Immature natural killer cell (primary cell): Measurements from ENCODE around the gene APMAP. TPM values are rescaled to one million over a fixed set of nuclear protein-coding genes. Genes with fewer than 3 reads are reported as not detected.

Experiments used
- DNase-seq, 3 donors: peaks; one replicate each; pipeline ENCODE4 v3.0.0; 2022; ENCODE audit warnings: mixed read lengths in 1 of 3
- H3K27ac Mint-ChIP-seq, 6 donors: one replicate each; pipeline ENCODE4 v1.8.0; 2020; ENCODE audit warnings: mixed read lengths in 6 of 6, mild to moderate bottlenecking in 5 of 6, inconsistent platforms in 4 of 6, moderate library complexity in 3 of 6
- H3K27me3 Mint-ChIP-seq, 3 donors: one replicate each; pipeline ENCODE4 v1.8.0; 2020 to 2021; ENCODE audit warnings: low read depth in 3 of 3, mild to moderate bottlenecking in 3 of 3, mixed read lengths in 3 of 3, moderate library complexity in 3 of 3, inconsistent platforms in 1 of 3
- H3K36me3 Mint-ChIP-seq, 3 donors: one replicate each; pipeline ENCODE4 v1.8.0; 2020; ENCODE audit warnings: mixed read lengths in 3 of 3, inconsistent platforms in 2 of 3, mild to moderate bottlenecking in 2 of 3
- H3K4me1 Mint-ChIP-seq, 2 donors: one replicate each; pipeline ENCODE4 v1.8.0; 2020; ENCODE audit warnings: inconsistent platforms in 2 of 2, mild to moderate bottlenecking in 2 of 2, mixed read lengths in 2 of 2, moderate library complexity in 1 of 2
- H3K4me3 Mint-ChIP-seq, 5 donors: one replicate each; pipeline ENCODE4 v1.8.0; 2020; ENCODE audit warnings: mild to moderate bottlenecking in 5 of 5, mixed read lengths in 5 of 5, inconsistent platforms in 3 of 5, moderate library complexity in 3 of 5
- H3K9me3 Mint-ChIP-seq, 6 donors: one replicate each; pipeline ENCODE4 v1.8.0; 2020; ENCODE audit warnings: mild to moderate bottlenecking in 6 of 6, mixed read lengths in 6 of 6, inconsistent platforms in 4 of 6, moderate library complexity in 3 of 6
- polyA plus RNA-seq, 3 donors: library from polyadenylated mRNA; unstranded; fragments of 300-500 nt; fragmentation: Illumina TruSeq; gene quantifications; one replicate each; pipeline ENCODE4 v1.2.3, GENCODE V29; 2021

The APMAP gene
- polyA plus RNA-seq, 3 donors from 2014 or later, result 649 to 1,111 (median 667) TPM

DNA sequence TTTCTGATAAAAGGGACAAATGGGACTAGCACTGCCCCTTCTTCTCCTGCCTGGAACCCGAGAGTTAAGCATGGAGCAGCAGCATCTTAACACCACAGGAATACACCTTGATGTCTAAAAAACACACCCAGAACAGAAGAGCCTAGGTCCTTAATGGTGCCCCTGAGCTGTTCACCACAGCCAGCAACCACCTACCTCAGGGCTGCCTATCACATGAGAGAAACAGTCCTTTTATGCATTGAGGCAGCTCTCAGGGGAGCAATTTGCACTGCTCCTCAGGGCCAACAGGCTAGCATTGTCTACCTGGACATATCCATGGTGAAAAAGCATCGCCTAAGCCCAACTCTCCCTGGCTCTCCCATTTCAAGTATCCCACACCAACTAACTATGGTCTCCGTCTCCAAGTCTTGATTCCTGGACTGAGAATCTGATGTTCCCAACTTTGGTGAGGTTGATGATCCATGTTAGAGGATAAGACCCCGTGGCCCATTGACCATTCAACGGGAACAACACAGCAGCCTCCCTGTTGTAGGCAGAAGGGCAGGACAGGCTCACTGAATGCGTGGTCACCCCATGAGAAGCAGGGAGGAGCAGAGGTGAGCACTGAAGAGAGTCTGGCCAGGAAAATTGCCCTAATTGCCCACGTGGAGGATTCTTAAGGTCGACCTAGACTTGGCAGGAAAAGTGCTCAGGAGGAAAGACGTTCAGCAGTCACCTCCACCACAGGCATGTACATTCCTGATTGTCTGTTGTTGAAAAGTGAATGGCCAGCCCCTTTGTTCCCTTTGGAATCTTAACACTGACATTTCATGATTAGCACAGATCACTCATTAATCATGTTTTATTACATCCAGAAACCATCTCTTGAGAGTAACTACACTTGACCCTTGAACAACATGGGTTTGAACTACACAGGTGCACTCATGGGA is 4.2 kb upstream of the APMAP start:
- Mint-ChIP-seq H3K36me3 (peaks cover 4 to 8% (median 4%) of the 10 kb centered on the region in 3 donors), H3K27me3 (peaks cover 8 to 20% (median 14%) of the 10 kb centered on the region in 3 donors), H3K9me3 (no peaks in the 10 kb centered on the region), H3K27ac (peak overlapping the region in 1 of 6 donors; percentile 65), H3K4me3 (no peak overlapping the region), H3K4me1 (peaks cover 28 to 38% of the 10 kb centered on the region in 2 donors)
- no peak for DNase-seq

DNA sequence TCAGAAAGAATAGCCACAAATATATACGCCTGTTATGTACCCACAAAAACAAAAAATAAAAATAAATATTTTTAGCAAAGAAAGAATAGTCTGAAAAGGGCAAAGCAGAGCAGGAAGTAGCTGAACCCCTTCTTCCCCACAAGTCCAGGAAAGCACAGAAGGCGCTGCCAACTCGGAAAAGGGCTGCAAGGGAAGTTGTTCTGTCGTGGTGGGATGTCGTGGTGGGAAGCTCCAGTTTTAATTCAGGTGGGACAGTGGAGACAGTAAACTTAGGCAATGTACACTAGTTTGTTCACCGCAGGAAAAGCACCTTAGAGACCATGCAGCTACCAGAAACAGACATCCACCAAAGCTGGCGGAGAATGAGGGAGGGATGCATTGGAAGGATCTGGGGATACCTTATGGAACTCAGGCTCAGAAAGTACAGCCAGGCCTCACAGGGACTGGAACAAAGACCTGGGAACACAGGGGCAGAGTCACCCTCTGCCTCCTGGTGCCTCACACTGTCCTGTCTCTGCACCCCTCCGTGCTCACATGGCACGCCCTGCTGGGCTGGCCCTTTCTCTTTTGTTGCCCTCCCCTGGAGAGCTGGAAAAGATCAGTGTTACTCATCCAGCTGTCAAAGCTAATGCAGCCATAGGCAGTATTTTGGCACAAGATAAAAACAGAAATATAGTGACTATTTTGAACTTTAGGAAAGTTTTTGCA is 3.3 kb upstream of the APMAP start:
- Mint-ChIP-seq H3K9me3 (no peaks in the 10 kb centered on the region), H3K27ac (peak overlapping the region in 1 of 6 donors; percentile 65), H3K4me3 (no peak overlapping the region), H3K36me3 (peaks cover 4 to 7% (median 4%) of the 10 kb centered on the region in 3 donors), H3K27me3 (peaks cover 8 to 28% (median 21%) of the 10 kb centered on the region in 3 donors), H3K4me1 (peaks cover 35 to 46% of the 10 kb centered on the region in 2 donors)
- no peak for DNase-seq

DNA sequence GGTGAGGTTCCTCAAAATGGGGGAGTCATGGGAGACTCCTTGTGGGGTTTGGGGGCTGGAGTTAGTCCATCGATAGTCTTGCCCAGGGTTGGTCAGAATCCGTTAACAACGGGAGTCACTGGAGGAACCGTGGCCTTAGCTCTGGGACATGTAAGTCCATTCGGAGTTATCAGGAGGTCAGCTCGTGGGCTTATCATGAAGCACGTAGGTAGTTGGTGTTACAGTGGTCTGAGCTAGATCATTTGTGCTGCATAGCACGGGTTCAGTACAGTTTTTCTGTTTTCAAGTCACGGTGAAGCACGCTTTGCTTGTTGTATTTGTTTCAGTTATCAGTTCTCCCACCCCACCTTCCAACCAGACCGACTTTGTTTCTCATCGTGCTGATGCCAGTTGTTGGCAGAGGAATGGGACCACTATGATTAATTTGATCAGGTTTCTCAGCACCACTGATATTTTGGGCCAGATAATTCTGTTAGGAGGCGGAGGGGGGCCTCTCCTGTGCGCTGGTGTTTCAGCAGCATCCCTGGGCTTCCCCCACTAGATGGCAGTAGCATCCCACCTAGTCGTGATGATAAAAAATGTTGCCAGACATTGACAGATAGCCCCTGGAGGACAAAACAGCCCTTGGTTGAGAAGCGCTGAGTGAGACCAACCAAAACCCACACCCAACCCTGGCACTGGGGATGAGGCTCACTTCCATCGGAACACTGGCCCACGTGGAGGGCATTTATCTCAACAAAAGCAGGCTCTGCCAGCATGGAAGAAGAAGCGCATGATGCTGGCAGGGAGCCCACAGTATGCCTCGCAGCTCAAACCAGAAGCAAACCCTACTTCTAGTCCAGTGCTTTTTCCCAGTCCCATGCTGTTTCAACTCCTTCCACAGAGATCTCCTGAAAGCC is 2.2 kb upstream of the APMAP start:
- Mint-ChIP-seq H3K27ac (peak overlapping the region; percentile 41 to 100 (median 95)), H3K4me1 (peaks cover 47 to 51% of the 10 kb centered on the region in 2 donors), H3K4me3 (peak overlapping the region in 3 of 5 donors; percentile 55 to 73 (median 63)), H3K36me3 (peaks cover 0 to 7% (median 3%) of the 10 kb centered on the region in 3 donors), H3K9me3 (no peaks in the 10 kb centered on the region), H3K27me3 (peaks cover 8 to 30% (median 21%) of the 10 kb centered on the region in 3 donors)
- DNase-seq, result peak; percentile 83 to 86 (median 85)

DNA sequence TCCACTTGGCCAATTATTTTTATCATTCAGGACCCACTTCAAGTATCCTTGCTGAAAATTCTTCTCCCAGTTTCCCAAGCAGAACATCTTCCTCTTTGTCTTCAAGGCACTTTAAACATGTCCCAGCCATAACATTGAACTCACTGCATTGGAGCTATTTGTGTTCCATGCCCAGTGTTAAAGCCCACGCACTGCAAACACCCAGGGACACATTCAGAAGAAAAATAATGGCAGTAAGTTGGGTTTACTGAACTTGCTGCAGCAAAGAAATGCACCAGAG is 1.6 kb upstream of the APMAP start:
- peaks cover 0 to 9% (median 3%) of the 10 kb centered on the region in 3 donors for H3K36me3 Mint-ChIP-seq
- H3K27me3 Mint-ChIP-seq, result peaks cover 8 to 34% (median 24%) of the 10 kb centered on the region in 3 donors
- H3K9me3 Mint-ChIP-seq, result no peaks in the 10 kb centered on the region
- no peak for DNase-seq
- peak overlapping the region; percentile 18 to 73 (median 62) for H3K4me3 Mint-ChIP-seq
- H3K4me1 Mint-ChIP-seq, result peaks cover 53 to 57% of the 10 kb centered on the region in 2 donors
- peak overlapping the region; percentile 41 to 100 (median 95) for H3K27ac Mint-ChIP-seq

DNA sequence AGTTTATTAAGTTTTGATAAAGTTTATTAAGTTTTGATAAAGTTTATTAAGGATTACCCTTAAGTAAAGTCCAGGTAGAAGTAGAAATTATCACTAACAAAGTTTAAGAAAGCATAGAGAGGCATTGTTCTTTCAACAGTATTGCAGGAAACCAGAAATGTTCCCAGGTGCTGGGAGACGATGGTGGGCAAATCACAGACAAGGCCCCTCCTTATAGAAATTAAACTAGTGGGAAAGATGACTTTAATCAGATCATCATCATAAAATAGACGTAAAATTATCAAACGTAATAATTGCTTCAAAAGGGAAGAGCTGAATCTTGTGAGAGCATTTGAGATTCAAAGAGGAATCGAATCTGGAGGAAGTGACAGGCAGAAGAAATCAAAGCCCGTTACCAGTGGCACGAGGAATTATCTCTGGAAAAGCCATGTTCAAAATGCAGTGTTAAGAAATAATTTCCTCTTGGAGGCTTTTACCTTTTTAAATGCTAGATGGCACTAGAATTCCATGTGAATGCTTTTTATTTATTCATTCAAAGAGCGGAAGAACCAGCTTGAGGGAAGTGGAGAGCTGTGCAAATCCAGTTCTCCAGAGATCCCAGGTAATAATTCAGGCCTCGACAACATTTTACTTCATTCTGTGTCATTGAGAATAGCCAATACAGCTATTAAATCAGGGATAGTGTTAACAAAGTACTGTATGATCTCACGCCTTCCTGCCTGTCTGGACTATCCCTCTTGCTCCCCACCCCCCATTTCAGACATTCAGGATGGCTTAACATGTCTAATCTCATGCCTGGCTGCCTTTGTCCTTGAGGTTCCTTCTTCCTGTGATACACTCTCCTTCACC is 1.0 kb upstream of the APMAP start:
- peak overlapping the region; percentile 91 to 100 (median 99) for H3K4me3 Mint-ChIP-seq
- peaks cover 58 to 63% of the 10 kb centered on the region in 2 donors for H3K4me1 Mint-ChIP-seq
- H3K36me3 Mint-ChIP-seq, result peaks cover 0 to 11% (median 3%) of the 10 kb centered on the region in 3 donors
- no peaks in the 10 kb centered on the region for H3K9me3 Mint-ChIP-seq
- H3K27ac Mint-ChIP-seq, result peak overlapping the region; percentile 95 to 100 (median 98)
- peaks cover 10 to 39% (median 24%) of the 10 kb centered on the region in 3 donors for H3K27me3 Mint-ChIP-seq
- DNase-seq, result no peak

DNA sequence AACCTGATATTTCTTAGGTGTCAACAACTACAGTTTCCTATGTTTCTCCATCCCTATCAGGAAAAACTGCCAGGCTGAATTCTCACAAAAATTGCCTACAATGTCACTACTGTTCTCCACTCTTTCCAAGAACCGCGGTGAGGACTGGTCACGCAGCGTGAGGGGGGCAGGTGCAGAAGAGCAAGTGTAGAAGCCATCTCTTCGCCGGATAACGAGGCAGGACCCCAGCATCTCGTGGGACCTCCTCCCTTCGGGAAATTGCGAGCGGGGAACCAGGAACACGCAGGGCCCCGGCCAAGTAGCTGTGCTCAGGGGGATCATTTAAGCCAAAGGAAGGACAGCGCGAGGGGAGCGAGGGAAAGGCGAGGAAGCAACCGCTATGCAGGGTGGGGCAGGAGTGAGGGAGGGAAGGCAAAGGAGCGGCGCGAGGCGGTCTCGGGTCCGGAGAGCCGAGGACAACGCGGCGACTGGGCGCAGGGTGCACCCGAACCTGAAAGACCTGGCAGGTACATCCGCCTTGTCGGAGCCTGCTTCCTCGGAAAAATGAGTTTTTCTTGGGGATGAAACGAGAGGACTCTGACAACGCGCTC is 559 bp downstream of the APMAP start:
- H3K36me3 Mint-ChIP-seq, result peaks cover 0 to 12% (median 3%) of the 10 kb centered on the region in 3 donors
- no peak for DNase-seq
- H3K27ac Mint-ChIP-seq, result peak overlapping the region; percentile 95 to 100 (median 98)
- peaks cover 74 to 78% of the 10 kb centered on the region in 2 donors for H3K4me1 Mint-ChIP-seq
- H3K9me3 Mint-ChIP-seq, result no peaks in the 10 kb centered on the region
- H3K4me3 Mint-ChIP-seq, result peak overlapping the region; percentile 91 to 100 (median 99)
- H3K27me3 Mint-ChIP-seq, result peaks cover 10 to 42% (median 27%) of the 10 kb centered on the region in 3 donors

DNA sequence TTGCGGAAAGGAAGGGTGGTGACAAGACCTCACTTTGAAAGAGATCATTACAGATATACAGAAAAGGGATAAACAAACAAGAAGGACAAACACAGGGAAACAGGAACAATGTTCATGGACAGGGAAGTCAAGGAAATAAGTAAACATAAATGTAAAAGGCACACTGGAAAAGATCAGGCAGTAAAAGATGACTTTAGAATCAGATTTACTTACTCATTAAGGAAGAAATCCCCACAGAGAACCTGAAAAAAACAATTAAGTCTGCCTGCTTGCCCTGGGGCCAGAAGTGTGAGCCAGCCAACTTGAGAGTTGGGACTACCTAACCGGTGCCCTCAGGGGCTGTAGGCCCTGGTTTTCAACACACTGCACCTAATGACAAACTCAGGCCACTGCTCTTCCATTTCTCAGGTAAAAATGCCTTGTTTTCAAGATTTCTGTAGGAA is 1.7 kb downstream of the APMAP start:
- DNase-seq, result no peak
- Mint-ChIP-seq H3K9me3 (no peaks in the 10 kb centered on the region), H3K4me3 (peak overlapping the region; percentile 91 to 100 (median 99)), H3K36me3 (peaks cover 0 to 12% (median 3%) of the 10 kb centered on the region in 3 donors), H3K27ac (peak overlapping the region; percentile 95 to 100 (median 98)), H3K27me3 (peaks cover 10 to 46% (median 29%) of the 10 kb centered on the region in 3 donors), H3K4me1 (peaks cover 85 to 90% of the 10 kb centered on the region in 2 donors)

DNA sequence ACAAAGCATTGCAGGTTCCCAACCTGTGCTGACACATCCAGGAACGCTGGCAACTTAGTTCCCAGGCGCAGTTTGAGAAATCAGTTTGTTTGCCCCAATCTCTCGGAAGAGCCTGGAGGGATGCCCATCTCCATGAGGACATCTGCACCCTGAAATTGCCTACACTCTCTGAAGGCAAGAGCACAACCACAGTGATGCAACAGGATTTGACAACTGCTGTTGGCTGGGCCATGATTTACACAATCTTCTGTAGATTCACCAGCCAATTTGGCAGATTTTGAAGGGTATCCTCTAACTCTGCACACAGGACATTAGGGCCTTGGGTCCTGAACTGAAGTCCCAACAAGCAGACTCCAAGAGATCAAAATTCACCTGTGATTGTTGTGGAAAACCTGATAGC is 3.4 kb downstream of the APMAP start:
- no peak for DNase-seq
- peak overlapping the region; percentile 95 to 100 (median 98) for H3K27ac Mint-ChIP-seq
- H3K9me3 Mint-ChIP-seq, result no peaks in the 10 kb centered on the region
- peak overlapping the region; percentile 91 to 100 (median 99) for H3K4me3 Mint-ChIP-seq
- H3K36me3 Mint-ChIP-seq, result peaks cover under 1 to 13% (median 4%) of the 10 kb centered on the region in 3 donors
- peaks cover 93 to 95% of the 10 kb centered on the region in 2 donors for H3K4me1 Mint-ChIP-seq
- H3K27me3 Mint-ChIP-seq, result peaks cover 9 to 48% (median 34%) of the 10 kb centered on the region in 3 donors

DNA sequence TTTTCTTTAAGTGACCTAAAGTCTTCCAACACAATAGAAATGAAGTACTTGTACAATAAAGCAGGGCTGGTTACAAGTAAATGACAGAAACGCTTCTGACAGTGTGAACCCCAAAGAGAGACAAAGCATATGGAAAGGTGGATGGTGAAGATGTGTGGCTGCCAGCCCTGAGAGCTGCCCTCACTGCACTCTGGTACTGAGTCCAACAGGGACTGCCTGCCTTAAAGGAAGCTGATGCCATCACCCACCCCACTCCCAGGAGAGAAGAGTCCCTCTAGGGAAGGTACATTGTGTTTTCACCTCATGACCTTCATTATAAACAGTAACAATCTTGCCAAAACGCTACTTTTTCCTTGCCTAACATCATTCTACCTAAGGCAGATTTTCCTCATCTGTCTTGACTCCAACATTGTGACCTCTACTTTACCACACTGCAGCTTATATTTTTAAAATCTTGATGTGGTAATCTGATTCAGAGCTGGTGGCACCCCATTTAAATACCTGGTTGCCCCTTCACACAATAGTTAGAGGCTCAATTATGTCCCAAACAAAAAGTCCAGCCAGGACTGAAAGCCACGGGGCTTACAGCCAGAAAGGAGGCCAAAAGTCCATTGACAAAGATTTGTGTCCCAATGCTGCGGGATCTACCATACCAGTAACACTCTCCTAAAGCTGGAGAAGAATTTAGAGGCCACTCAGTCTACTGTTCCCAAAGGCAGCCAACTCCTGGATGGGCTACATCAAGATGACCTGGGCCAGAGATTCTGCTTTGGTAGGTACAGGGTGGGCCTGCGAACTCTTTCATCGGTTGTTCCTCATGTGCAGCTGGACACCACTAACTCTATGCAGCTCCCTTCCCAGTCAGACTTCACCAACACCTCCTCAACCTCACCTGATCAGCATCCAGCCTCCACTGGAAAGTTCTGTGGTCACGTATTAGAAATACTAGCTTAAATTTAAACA is 4.4 kb downstream of the APMAP start:
- Mint-ChIP-seq H3K36me3 (peaks cover 3 to 23% (median 7%) of the 10 kb centered on the region in 3 donors), H3K4me1 (peaks cover 94 to 95% of the 10 kb centered on the region in 2 donors), H3K27me3 (peaks cover 10 to 48% (median 34%) of the 10 kb centered on the region in 3 donors), H3K27ac (peak overlapping the region; percentile 95 to 100 (median 98)), H3K4me3 (peak overlapping the region; percentile 91 to 100 (median 99)), H3K9me3 (no peaks in the 10 kb centered on the region)
- no peak for DNase-seq

DNA sequence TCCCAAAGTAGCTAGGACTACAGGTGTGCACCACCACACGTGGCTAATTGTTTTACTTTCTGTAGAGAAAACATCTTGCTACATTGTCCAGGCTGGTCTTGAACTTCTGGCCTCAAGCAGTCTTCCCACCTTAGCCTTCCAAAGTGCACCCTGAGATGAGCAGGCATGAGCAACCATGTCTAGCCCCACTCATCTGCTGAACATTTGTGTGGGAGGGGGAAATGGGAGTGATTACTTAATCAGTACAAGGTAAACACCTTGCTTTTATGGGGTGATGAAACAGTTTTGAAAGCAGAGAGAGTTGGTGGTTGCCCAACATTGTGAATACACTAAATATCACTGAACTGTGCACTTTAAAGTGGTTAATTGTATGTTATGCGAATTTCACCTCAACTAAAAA is 5.3 kb downstream of the APMAP start:
- DNase-seq, result no peak
- Mint-ChIP-seq H3K4me3 (peak overlapping the region; percentile 67 to 100 (median 92)), H3K36me3 (peaks cover 3 to 31% (median 7%) of the 10 kb centered on the region in 3 donors), H3K9me3 (no peaks in the 10 kb centered on the region), H3K4me1 (peaks cover 96 to 99% of the 10 kb centered on the region in 2 donors), H3K27ac (peak overlapping the region; percentile 95 to 100 (median 98)), H3K27me3 (peaks cover 4 to 43% (median 30%) of the 10 kb centered on the region in 3 donors)

DNA sequence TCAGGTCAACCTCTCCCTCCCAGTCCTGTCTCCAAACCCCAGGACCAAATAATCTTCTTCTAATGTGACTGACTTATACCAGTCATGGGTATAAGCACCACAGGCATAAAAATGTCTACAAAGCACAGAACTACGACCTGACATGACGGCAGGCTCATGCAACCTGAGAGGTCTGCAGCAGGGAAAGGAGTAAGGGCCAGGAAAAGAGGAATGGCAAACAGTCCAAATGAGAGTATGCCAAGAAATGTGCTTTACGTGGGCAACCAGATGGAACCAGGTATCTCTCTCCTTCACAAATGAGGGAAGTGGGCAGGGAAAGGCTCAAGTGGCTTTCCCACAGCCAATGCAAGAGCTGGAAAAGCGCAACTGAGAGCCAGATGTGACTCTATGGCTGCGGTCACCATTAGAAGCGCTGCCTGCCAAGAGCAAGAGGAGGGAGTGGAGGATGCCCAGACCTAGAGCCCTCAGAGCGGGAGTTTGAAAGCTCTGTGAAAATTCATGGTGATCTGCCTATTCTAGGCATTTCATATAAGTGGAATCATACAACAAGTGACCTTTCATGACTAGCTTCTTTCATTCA is 6.0 kb downstream of the APMAP start:
- peak overlapping the region; percentile 95 to 100 (median 98) for H3K27ac Mint-ChIP-seq
- DNase-seq, result no peak
- H3K36me3 Mint-ChIP-seq, result peaks cover 3 to 36% (median 8%) of the 10 kb centered on the region in 3 donors
- peak overlapping the region; percentile 75 to 100 (median 92) for H3K4me3 Mint-ChIP-seq
- H3K27me3 Mint-ChIP-seq, result peaks cover 4 to 36% (median 22%) of the 10 kb centered on the region in 3 donors
- no peaks in the 10 kb centered on the region for H3K9me3 Mint-ChIP-seq
- peaks cover 100% of the 10 kb centered on the region in 2 donors for H3K4me1 Mint-ChIP-seq
